GM23338 (cell line): ENCODE results near the gene PXDN. TPM values are rescaled to one million over a fixed set of nuclear protein-coding genes. Genes with fewer than 3 reads are reported as not detected.

ENCODE experiments used
- ATAC-seq: fragments of 200-7000 bp; cut with Tn5 transposase; 3 replicates; pipeline ENCODE4 v1.9.1; 2020
- DNase-seq: peaks from one replicate; pipeline ENCODE4 v3.0.0-alpha.2; 2015; ENCODE audit warnings: low spot score
- H2AFZ ChIP-seq: fragments of 200-600 bp; sonication (generic); 2 replicates; pipeline ENCODE4 v1.8.0; 2016; ENCODE audit warnings: antibody characterized with exemption, mild to moderate bottlenecking, moderate library complexity
- H3F3A ChIP-seq: fragments of 200-600 bp; sonication (generic); replicated peaks from 2 replicates; pipeline ENCODE4 v1.8.0; 2017; ENCODE audit warnings: antibody characterized with exemption, mixed run types, low read depth
- H3K27ac ChIP-seq: fragments of 200-600 bp; sonication (generic); 2 replicates; pipeline ENCODE4 v1.6.1; 2016; ENCODE audit warnings: low read depth
- H3K27me3 ChIP-seq: fragments of 200-600 bp; sonication (generic); 2 replicates; pipeline ENCODE4 v1.8.0; 2016; ENCODE audit warnings: mild to moderate bottlenecking, mixed run types, moderate library complexity; ENCODE audit not compliant: insufficient read depth
- H3K36me3 ChIP-seq: fragments of 200-600 bp; sonication (generic); 2 replicates; pipeline ENCODE4 v1.8.0; 2016; ENCODE audit warnings: mild to moderate bottlenecking; ENCODE audit not compliant: insufficient read depth
- H3K4me1 ChIP-seq: fragments of 200-600 bp; sonication (generic); 2 replicates; pipeline ENCODE4 v1.8.0; 2016; ENCODE audit warnings: mild to moderate bottlenecking, moderate library complexity; ENCODE audit not compliant: insufficient read depth
- H3K4me2 ChIP-seq: fragments of 200-600 bp; sonication (generic); 2 replicates; pipeline ENCODE4 v1.7.1; 2017; ENCODE audit warnings: mixed run types
- H3K4me3 ChIP-seq: fragments of 200-600 bp; sonication (generic); 2 replicates; pipeline ENCODE4 v1.6.1; 2016; ENCODE audit warnings: mixed run types
- H3K79me2 ChIP-seq: fragments of 200-600 bp; sonication (generic); replicated peaks from 2 replicates; pipeline ENCODE4 v1.8.0; 2017; ENCODE audit warnings: mild to moderate bottlenecking; ENCODE audit not compliant: insufficient read depth
- H3K9me2 ChIP-seq: fragments of 200-600 bp; sonication (generic); 2 replicates; pipeline ENCODE4 v1.8.0; 2017; ENCODE audit not compliant: insufficient read depth
- H4K20me1 ChIP-seq: fragments of 200-600 bp; sonication (generic); replicated peaks from 2 replicates; pipeline ENCODE4 v1.8.0; 2017; ENCODE audit warnings: mild to moderate bottlenecking; ENCODE audit not compliant: insufficient read depth
- H3K27ac Mint-ChIP-seq: 2 replicates; pipeline ENCODE4 v1.8.0; 2020; ENCODE audit warnings: inconsistent platforms, mild to moderate bottlenecking, moderate library complexity, mixed read lengths
- H3K27me3 Mint-ChIP-seq: 3 replicates; pipeline ENCODE4 v1.8.0; 2022; ENCODE audit warnings: low read depth, mild to moderate bottlenecking, moderate library complexity, mixed read lengths, inconsistent platforms; ENCODE audit not compliant: insufficient read depth, poor library complexity
- H3K36me3 Mint-ChIP-seq: 3 replicates; pipeline ENCODE4 v1.8.0; 2021; ENCODE audit warnings: low read depth, mild to moderate bottlenecking, inconsistent platforms, moderate library complexity, mixed read lengths
- H3K4me1 Mint-ChIP-seq: 3 replicates; pipeline ENCODE4 v1.8.0; 2020; ENCODE audit warnings: mild to moderate bottlenecking, inconsistent platforms, mixed read lengths
- H3K4me3 Mint-ChIP-seq: 3 replicates; pipeline ENCODE4 v1.8.0; 2021; ENCODE audit warnings: moderate library complexity, mild to moderate bottlenecking, inconsistent platforms, mixed read lengths
- H3K9me3 Mint-ChIP-seq: 3 replicates; pipeline ENCODE4 v1.8.0; 2020; ENCODE audit warnings: moderate library complexity, mild to moderate bottlenecking, inconsistent platforms, mixed read lengths
- CREB1 ChIP-seq: fragments of 250-450 bp; sonication (Bioruptor Pico); IDR thresholded peaks from 2 replicates; pipeline ENCODE4 v1.5.0; 2020; ENCODE audit warnings: low read depth, mild to moderate bottlenecking, moderate library complexity
- CTCF ChIP-seq, 2 experiments: fragments of 200-600 bp in 1 of 2; sonication (generic) in 1 of 2; conservative IDR thresholded peaks; 2 replicates each; pipeline versions ENCODE4 v1.5.1 to v1.6.1; 2016 to 2017; ENCODE audit warnings: antibody characterized with exemption in 2 of 2, low read depth in 2 of 2, mild to moderate bottlenecking in 2 of 2, moderate library complexity in 1 of 2
- ETS1 ChIP-seq: IDR thresholded peaks from 2 replicates; pipeline ENCODE4 v1.6.1; 2016; ENCODE audit warnings: antibody characterized with exemption
- EZH2 ChIP-seq: fragments of 200-600 bp; sonication (generic); IDR thresholded peaks from one replicate; pipeline ENCODE4 v1.8.0; 2017; ENCODE audit warnings: antibody characterized with exemption, mild to moderate bottlenecking, low read depth; ENCODE audit not compliant: unreplicated experiment
- EZH2phosphoT487 ChIP-seq: fragments of 200-600 bp; sonication (generic); IDR thresholded peaks from one replicate; pipeline ENCODE4 v1.8.1; 2018; ENCODE audit warnings: antibody characterized with exemption; ENCODE audit not compliant: unreplicated experiment
- JUNB ChIP-seq: IDR thresholded peaks from one replicate; pipeline ENCODE4 v1.6.1; 2016; ENCODE audit warnings: antibody characterized with exemption; ENCODE audit not compliant: unreplicated experiment
- NANOG ChIP-seq: IDR thresholded peaks from 2 replicates; pipeline ENCODE4 v1.6.1; 2016; ENCODE audit warnings: antibody characterized with exemption, borderline replicate concordance
- POLR2AphosphoS5 ChIP-seq: IDR thresholded peaks from 2 replicates; pipeline ENCODE4 v1.6.1; 2016; ENCODE audit warnings: antibody characterized with exemption, low read depth
- STAT1 ChIP-seq: IDR thresholded peaks from one replicate; pipeline ENCODE4 v1.6.1; 2016; ENCODE audit warnings: antibody characterized with exemption; ENCODE audit not compliant: unreplicated experiment
- ZNF114 ChIP-seq: fragments of 250-450 bp; sonication (Bioruptor Pico); IDR thresholded peaks from 2 replicates; pipeline ENCODE4 v1.5.0; 2020; ENCODE audit warnings: mild to moderate bottlenecking, moderate library complexity
- ZNF331 ChIP-seq: fragments of 250-450 bp; sonication (Bioruptor Pico); IDR thresholded peaks from 2 replicates; pipeline ENCODE4 v1.5.0; 2020; ENCODE audit warnings: low read depth, mild to moderate bottlenecking, moderate library complexity
- ZNF462 ChIP-seq: fragments of 250-450 bp; sonication (Bioruptor Pico); IDR thresholded peaks from 2 replicates; pipeline ENCODE4 v1.5.0; 2020; ENCODE audit warnings: mild to moderate bottlenecking, moderate library complexity
- polyA plus RNA-seq: library from polyadenylated mRNA; unstranded; fragments of >200 nt; fragmentation: Nextera tagmentation; extraction: Ambion mirVana; gene quantifications from 2 replicates; pipeline ENCODE4 v1.2.1, GENCODE V29; 2016
- total RNA-seq: library from RNA; depleted of rRNA; stranded (reverse); fragments of >200 nt; shearing (Covaris generic); gene quantifications from 2 replicates; pipeline ENCODE4 v1.2.3, GENCODE V29; 2014
- TF ChIP-seq, protein P1 (sequence below): IDR thresholded peaks from one replicate; pipeline ENCODE4 v1.6.1; 2018; ENCODE audit warnings: antibody characterized with exemption; ENCODE audit not compliant: unreplicated experiment

PXDN gene
- total and polyA plus RNA-seq, 2 experiments from 2014 or later = 42.2 to 225 TPM

GRCh38 chr2:1633092-1633671, 111.1 kb downstream of the PXDN start:
- Mint-ChIP-seq H3K36me3 (peaks cover 69% of the 10 kb centered on the region), H3K27ac (no peak overlapping the region), H3K9me3 (peaks cover 7% of the 10 kb centered on the region; the same call in 1 of the 3 replicates), H3K27me3 (peaks cover 4% of the 10 kb centered on the region), H3K4me3 (no peak overlapping the region), H3K4me1 (0 out of 3 replicates have a peak, but pooled peaks cover 3% of the 10 kb centered on the region)
- no peak overlapping the region for H3K27ac ChIP-seq
- H2AFZ ChIP-seq = no peak overlapping the region
- H3K9me2 ChIP-seq = no peaks in the 10 kb centered on the region
- H3K27me3 ChIP-seq = no peaks in the 10 kb centered on the region
- no peaks in the 10 kb centered on the region for H3K79me2 ChIP-seq
- H4K20me1 ChIP-seq = no peaks in the 10 kb centered on the region
- no peak overlapping the region for H3K4me2 ChIP-seq
- no peak for ATAC-seq
- DNase-seq = no peak
- no peak overlapping the region for H3K4me3 ChIP-seq
- TF ChIP-seq CTCF (conservative IDR thresholded peaks at IDR 0.05; ENCODE audit: low read depth in 2 of 2) (no peak), POLR2AphosphoS5 (no peak), EZH2 (no peak), EZH2phosphoT487 (no peak), STAT1 (no peak), NANOG (no peak), ZNF462 (CRISPR knock-in tag) (no peak), CREB1 (CRISPR knock-in tag) (no peak), JUNB (no peak), ZNF114 (no peak), ZNF331 (CRISPR knock-in tag) (no peak), ETS1 (no peak)
- TF ChIP-seq, protein P1, sequence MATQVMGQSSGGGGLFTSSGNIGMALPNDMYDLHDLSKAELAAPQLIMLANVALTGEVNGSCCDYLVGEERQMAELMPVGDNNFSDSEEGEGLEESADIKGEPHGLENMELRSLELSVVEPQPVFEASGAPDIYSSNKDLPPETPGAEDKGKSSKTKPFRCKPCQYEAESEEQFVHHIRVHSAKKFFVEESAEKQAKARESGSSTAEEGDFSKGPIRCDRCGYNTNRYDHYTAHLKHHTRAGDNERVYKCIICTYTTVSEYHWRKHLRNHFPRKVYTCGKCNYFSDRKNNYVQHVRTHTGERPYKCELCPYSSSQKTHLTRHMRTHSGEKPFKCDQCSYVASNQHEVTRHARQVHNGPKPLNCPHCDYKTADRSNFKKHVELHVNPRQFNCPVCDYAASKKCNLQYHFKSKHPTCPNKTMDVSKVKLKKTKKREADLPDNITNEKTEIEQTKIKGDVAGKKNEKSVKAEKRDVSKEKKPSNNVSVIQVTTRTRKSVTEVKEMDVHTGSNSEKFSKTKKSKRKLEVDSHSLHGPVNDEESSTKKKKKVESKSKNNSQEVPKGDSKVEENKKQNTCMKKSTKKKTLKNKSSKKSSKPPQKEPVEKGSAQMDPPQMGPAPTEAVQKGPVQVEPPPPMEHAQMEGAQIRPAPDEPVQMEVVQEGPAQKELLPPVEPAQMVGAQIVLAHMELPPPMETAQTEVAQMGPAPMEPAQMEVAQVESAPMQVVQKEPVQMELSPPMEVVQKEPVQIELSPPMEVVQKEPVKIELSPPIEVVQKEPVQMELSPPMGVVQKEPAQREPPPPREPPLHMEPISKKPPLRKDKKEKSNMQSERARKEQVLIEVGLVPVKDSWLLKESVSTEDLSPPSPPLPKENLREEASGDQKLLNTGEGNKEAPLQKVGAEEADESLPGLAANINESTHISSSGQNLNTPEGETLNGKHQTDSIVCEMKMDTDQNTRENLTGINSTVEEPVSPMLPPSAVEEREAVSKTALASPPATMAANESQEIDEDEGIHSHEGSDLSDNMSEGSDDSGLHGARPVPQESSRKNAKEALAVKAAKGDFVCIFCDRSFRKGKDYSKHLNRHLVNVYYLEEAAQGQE = no peak
- peaks cover 7% of the 10 kb centered on the region for H3K36me3 ChIP-seq
- no peaks in the 10 kb centered on the region for H3K4me1 ChIP-seq
- no peaks in the 10 kb centered on the region for H3F3A ChIP-seq
